GM18858 (cell line): ENCODE results near the gene DTNA.

Experiments used
- ATAC-seq: cut with Tn5 transposase; IDR thresholded peaks from one replicate; pipeline ENCODE4 v1.9.1; 2021; ENCODE audit not compliant: unreplicated experiment

The DTNA gene

GRCh38 chr18:34805103-34805877 is 95.2 kb downstream of the DTNA start:
- no peak for ATAC-seq

- ATAC-seq: no peak
These were observed 95.8 kb downstream of the DTNA start for GRCh38 chr18:34805878-34806351.

- ATAC-seq: no peak
These were observed 96.4 kb downstream of the DTNA start for GRCh38 chr18:34806527-34806926.

GRCh38 chr18:34807106-34807796 is 97.2 kb downstream of the DTNA start:
- no peak for ATAC-seq

- no peak for ATAC-seq
These were observed 98.3 kb downstream of the DTNA start for GRCh38 chr18:34808389-34808788.

GRCh38 chr18:34809451-34810072 is 99.5 kb downstream of the DTNA start:
- ATAC-seq: no peak

GRCh38 chr18:34816183-34816582 is 106.1 kb downstream of the DTNA start:
- no peak for ATAC-seq

GRCh38 chr18:34817636-34818035 is 107.5 kb downstream of the DTNA start:
- ATAC-seq: no peak

GRCh38 chr18:34818064-34818463 is 108.0 kb downstream of the DTNA start:
- ATAC-seq: no peak

- no peak for ATAC-seq
These were observed 110.4 kb downstream of the DTNA start for GRCh38 chr18:34820360-34821065.

GRCh38 chr18:34821669-34822210 is 111.6 kb downstream of the DTNA start:
- ATAC-seq: no peak

GRCh38 chr18:34828093-34828492 is 118.0 kb downstream of the DTNA start:
- no peak for ATAC-seq

- ATAC-seq: no peak
These were observed 124.8 kb downstream of the DTNA start for GRCh38 chr18:34834897-34835296.

- no peak for ATAC-seq
These were observed 125.4 kb downstream of the DTNA start for GRCh38 chr18:34835466-34835865.

GRCh38 chr18:34837769-34838272 is 127.7 kb downstream of the DTNA start:
- no peak for ATAC-seq

GRCh38 chr18:34838669-34839068 is 128.6 kb downstream of the DTNA start:
- ATAC-seq: no peak

- ATAC-seq: no peak
These were observed 130.2 kb downstream of the DTNA start for GRCh38 chr18:34840256-34840826.

- no peak for ATAC-seq
These were observed 131.8 kb downstream of the DTNA start for GRCh38 chr18:34841891-34842290.

- ATAC-seq: no peak
These were observed 134.0 kb downstream of the DTNA start for GRCh38 chr18:34844072-34844471.

- no peak for ATAC-seq
These were observed 134.8 kb downstream of the DTNA start for GRCh38 chr18:34844732-34845459.
